Adrenal gland (tissue), 12 donors: ENCODE results near the gene MACF1. TPM values are rescaled to one million over a fixed set of nuclear protein-coding genes. Genes with fewer than 3 reads are reported as not detected.

Experiments
- DNase-seq, 7 donors: peaks; one replicate each; pipeline ENCODE4 v3.0.0-alpha.2; 2019 to 2020
- H3K27ac ChIP-seq, 5 donors: fragments of 200-600 bp; sonication (generic) in 4 of 5; 1 replicate in 3 of 5; 2 replicates in 2 of 5; pipeline versions ENCODE4 v1.5.1 to v1.8.0; 2016 to 2020; ENCODE audit warnings: mild to moderate bottlenecking in 1 of 5
- H3K27me3 ChIP-seq: fragments of 200-600 bp; 2 replicates; pipeline ENCODE4 v1.8.0; 2021
- H3K36me3 ChIP-seq, 2 donors: fragments of 200-600 bp; replicated peaks in 1 of 2; 1 replicate in 1 of 2; 2 replicates in 1 of 2; pipeline versions ENCODE4 v1.5.1 to v1.8.0; 2018 to 2022
- H3K4me1 ChIP-seq, 2 donors: fragments of 200-600 bp; replicated peaks in 1 of 2; 1 replicate in 1 of 2; 2 replicates in 1 of 2; pipeline versions ENCODE4 v1.5.1 to v1.8.0; 2018 to 2021
- H3K4me3 ChIP-seq, 4 donors: fragments of 200-600 bp; sonication (generic) in 3 of 4; one replicate each; pipeline ENCODE4 v1.5.1; 2016 to 2018
- H3K9me3 ChIP-seq, 3 donors: fragments of 200-600 bp; sonication (generic) in 1 of 3; replicated peaks in 1 of 3; 1 replicate in 2 of 3; 2 replicates in 1 of 3; pipeline versions ENCODE4 v1.5.1 to v1.8.0; 2016 to 2021
- CTCF ChIP-seq, 6 experiments: fragments of 450-650 bp in 4 of 6; fragments of 200-600 bp in 2 of 6; sonication (generic) in 1 of 6; IDR thresholded peaks; 1 replicate in 5 of 6; 2 replicates in 1 of 6; pipeline versions ENCODE4 v1.5.1 to v1.8.0; 2016 to 2021; ENCODE audit warnings: antibody characterized with exemption in 6 of 6, mild to moderate bottlenecking in 2 of 6, moderate library complexity in 1 of 6
- POLR2A ChIP-seq, 2 donors: fragments of 450-650 bp; IDR thresholded peaks; one replicate each; pipeline ENCODE4 v1.6.1; 2017; ENCODE audit warnings: antibody characterized with exemption in 2 of 2, mild to moderate bottlenecking in 2 of 2, moderate library complexity in 1 of 2
- WGBS, 4 donors: extraction: QIAGEN DNeasy Blood & Tissue Kit in 2 of 4; methylation state at CpG; one replicate each; pipeline versions ENCODE4 v1.1.5 to v1.1.7; 2013 to 2017; 5-methylcytosine and 5-hydroxymethylcytosine counted together
- intact Hi-C, 2 donors: fragments of 100-400 bp; cut with DNase I; formaldehyde crosslinking; loops; one replicate each; pipeline versions ENCODE4 v1.14.1 to v1.15.0; 2022 to 2023
- polyA plus RNA-seq, 3 donors: library from polyadenylated mRNA; stranded (reverse); fragments of 200-250 nt in 2 of 3; fragments of 350-450 nt in 1 of 3; fragmentation: Illumina TruSeq in 1 of 3; extraction: RNeasy Lipid Tissue Mini Kit (QIAGEN cat#74804) in 1 of 3; gene quantifications; one replicate each; pipeline ENCODE4 v1.2.3, GENCODE V29; 2013 to 2014
- total RNA-seq, 9 donors: library from RNA; depleted of rRNA in 4 of 9; stranded (reverse); fragments of >200 nt in 4 of 9; fragments of 120-200 nt in 1 of 9; fragmentation: NEBNext Ultra II Directional in 1 of 9; extraction: Animal tissue kit (Norgen Biotek cat#: 25700) in 1 of 9; gene quantifications; one replicate each; pipeline versions ENCODE4 v1.1.0 to v1.2.4, GENCODE V29; 2013 to 2023
- donor health status: healthy with polysubstance abuse.
- donor health status: Bipolar disorder and iron deficiency.
- donor health status: DM: yes; HTN: yes; CAD: no.
- donor health status: DM: no; HTN: no; CAD: no.
- donor health status: DM: no; HTN: no; CAD: no.
- donor health status: DM: yes; HTN: yes; CAD: no.

The MACF1 gene
- total and polyA plus RNA-seq, 12 donors = 85.1 to 334 (median 219) TPM

- Histone ChIP-seq H3K9me3 (no peaks in the 10 kb centered on the region), H3K36me3 (no peaks in the 10 kb centered on the region), H3K27me3 (no peaks in the 10 kb centered on the region), H3K4me3 (no peak overlapping the region), H3K4me1 (peaks cover 35 to 57% of the 10 kb centered on the region in 2 donors), H3K27ac (peak overlapping the region in 3 of 5 donors; percentile 26 to 71 (median 58))
- TF ChIP-seq CTCF (IDR thresholded peaks at IDR 0.05) (no peak), POLR2A (IDR thresholded peaks at IDR 0.05) (no peak)
- no peak for DNase-seq
- intact Hi-C loops = loop anchor here in 1 of 2 donors (10.0 kb wide), 1 partner anchor 70 kb away; no protein-coding TSS in a partner anchor
- 47 to 62% (median 55%) methylated on average over 5 of the region's 5 CpGs for WGBS, 4 donors
Measured at GRCh38 chr1:39174390-39175081, 30.0 kb upstream of the MACF1 start.

- Histone ChIP-seq H3K27me3 (no peaks in the 10 kb centered on the region), H3K36me3 (no peaks in the 10 kb centered on the region), H3K4me3 (no peak overlapping the region), H3K4me1 (peaks cover 35 to 47% of the 10 kb centered on the region in 2 donors), H3K27ac (peak overlapping the region in 2 of 5 donors; percentile 15 to 43), H3K9me3 (no peaks in the 10 kb centered on the region)
- intact Hi-C loops = loop anchor here in 1 of 2 donors (10.0 kb wide), 1 partner anchor 73 kb away; no protein-coding TSS in a partner anchor
- no peak for DNase-seq
- no peak for TF ChIP-seq POLR2A (IDR thresholded peaks at IDR 0.05)
- WGBS, 4 donors = 82 to 89% (median 87%) methylated on average over 3 of the region's 3 CpGs
Measured at GRCh38 chr1:39177706-39178105, 26.8 kb upstream of the MACF1 start.

- no peaks in the 10 kb centered on the region for H3K9me3 ChIP-seq
- 46 to 52% (median 49%) methylated on average over 6 of the region's 6 CpGs for WGBS, 4 donors
- peak in 6 of 7 donors; percentile 35 to 73 (median 55) for DNase-seq
- H3K27me3 ChIP-seq = no peaks in the 10 kb centered on the region
- H3K27ac ChIP-seq = peak overlapping the region in 4 of 5 donors; percentile 28 to 62 (median 52)
- H3K36me3 ChIP-seq = no peaks in the 10 kb centered on the region
- H3K4me1 ChIP-seq = peaks cover 28 to 43% of the 10 kb centered on the region in 2 donors
- no peak for TF ChIP-seq POLR2A (IDR thresholded peaks at IDR 0.05)
- no peak for TF ChIP-seq CTCF (IDR thresholded peaks at IDR 0.05)
- intact Hi-C loops = loop anchor here in 1 of 2 donors (10.0 kb wide), 1 partner anchor 74 kb away; no protein-coding TSS in a partner anchor
- H3K4me3 ChIP-seq = no peak overlapping the region
Measured at GRCh38 chr1:39178541-39179431, 25.7 kb upstream of the MACF1 start.

GRCh38 chr1:39181311-39181710 is 23.2 kb upstream of the MACF1 start:
- H3K36me3 ChIP-seq = no peaks in the 10 kb centered on the region
- 54 to 88% (median 59%) methylated on average over 3 of the region's 3 CpGs for WGBS, 4 donors
- H3K4me1 ChIP-seq = peaks cover 16 to 51% of the 10 kb centered on the region in 2 donors
- no peak for DNase-seq
- intact Hi-C loops = loop anchor here in 1 of 2 donors (10.0 kb wide), 1 partner anchor 47 kb away; no protein-coding TSS in a partner anchor
- no peak overlapping the region for H3K4me3 ChIP-seq
- H3K9me3 ChIP-seq = no peaks in the 10 kb centered on the region
- TF ChIP-seq POLR2A (IDR thresholded peaks at IDR 0.05) (no peak), CTCF (IDR thresholded peaks at IDR 0.05) (no peak)
- H3K27ac ChIP-seq = no peak overlapping the region
- no peaks in the 10 kb centered on the region for H3K27me3 ChIP-seq
